WTC11 (cell line): ENCODE results near the gene PIK3C3.

Experiments
- TF ChIP-seq, protein P1 (sequence below): fragments of 250-450 bp; sonication (Bioruptor Pico); IDR thresholded peaks from 2 replicates; pipeline ENCODE4 v1.8.0; 2021; ENCODE audit warnings: mild to moderate bottlenecking
- TF ChIP-seq, protein P2 (sequence below): sonication (generic); formaldehyde crosslinking; IDR thresholded peaks from 2 replicates; pipeline ENCODE4 v1.8.0; 2022; ENCODE audit warnings: missing genetic modification reagents
- TF ChIP-seq, protein P3 (sequence below): sonication (generic); formaldehyde crosslinking; IDR thresholded peaks from 2 replicates; pipeline ENCODE4 v1.8.1; 2022; ENCODE audit warnings: mild to moderate bottlenecking, moderate library complexity, missing genetic modification reagents
- TF ChIP-seq, protein P4 (sequence below): fragments of 200-600 bp; IDR thresholded peaks from 2 replicates; pipeline ENCODE4 v1.8.0; 2022; ENCODE audit warnings: antibody characterized with exemption
- TF ChIP-seq, protein P5 (sequence below): sonication (generic); formaldehyde crosslinking; IDR thresholded peaks from 2 replicates; pipeline ENCODE4 v1.8.1; 2023; ENCODE audit warnings: mild to moderate bottlenecking, missing genetic modification reagents, borderline replicate concordance

DNA sequence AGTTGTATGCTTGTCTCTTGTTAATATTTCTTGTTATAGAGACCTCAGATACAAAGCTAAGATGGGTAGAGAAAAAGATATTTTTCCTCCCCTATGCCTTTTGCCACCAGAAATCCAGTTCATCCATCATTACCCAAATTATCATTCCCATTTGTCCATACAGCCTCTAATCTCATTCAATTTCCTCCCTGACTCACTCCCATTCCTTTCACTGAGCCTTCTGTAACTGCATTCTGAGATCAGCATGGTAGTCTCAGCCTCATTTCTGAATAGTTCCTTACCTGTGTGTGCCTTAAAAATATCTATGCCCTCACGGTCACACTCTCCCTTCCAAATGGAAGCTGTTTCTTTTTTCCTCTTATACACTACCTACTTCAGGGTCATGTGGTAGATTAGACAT lies 15.7 kb upstream of the PIK3C3 start:
- TF ChIP-seq, protein P1, sequence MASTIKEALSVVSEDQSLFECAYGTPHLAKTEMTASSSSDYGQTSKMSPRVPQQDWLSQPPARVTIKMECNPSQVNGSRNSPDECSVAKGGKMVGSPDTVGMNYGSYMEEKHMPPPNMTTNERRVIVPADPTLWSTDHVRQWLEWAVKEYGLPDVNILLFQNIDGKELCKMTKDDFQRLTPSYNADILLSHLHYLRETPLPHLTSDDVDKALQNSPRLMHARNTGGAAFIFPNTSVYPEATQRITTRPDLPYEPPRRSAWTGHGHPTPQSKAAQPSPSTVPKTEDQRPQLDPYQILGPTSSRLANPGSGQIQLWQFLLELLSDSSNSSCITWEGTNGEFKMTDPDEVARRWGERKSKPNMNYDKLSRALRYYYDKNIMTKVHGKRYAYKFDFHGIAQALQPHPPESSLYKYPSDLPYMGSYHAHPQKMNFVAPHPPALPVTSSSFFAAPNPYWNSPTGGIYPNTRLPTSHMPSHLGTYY = no peak
- TF ChIP-seq, protein P2, sequence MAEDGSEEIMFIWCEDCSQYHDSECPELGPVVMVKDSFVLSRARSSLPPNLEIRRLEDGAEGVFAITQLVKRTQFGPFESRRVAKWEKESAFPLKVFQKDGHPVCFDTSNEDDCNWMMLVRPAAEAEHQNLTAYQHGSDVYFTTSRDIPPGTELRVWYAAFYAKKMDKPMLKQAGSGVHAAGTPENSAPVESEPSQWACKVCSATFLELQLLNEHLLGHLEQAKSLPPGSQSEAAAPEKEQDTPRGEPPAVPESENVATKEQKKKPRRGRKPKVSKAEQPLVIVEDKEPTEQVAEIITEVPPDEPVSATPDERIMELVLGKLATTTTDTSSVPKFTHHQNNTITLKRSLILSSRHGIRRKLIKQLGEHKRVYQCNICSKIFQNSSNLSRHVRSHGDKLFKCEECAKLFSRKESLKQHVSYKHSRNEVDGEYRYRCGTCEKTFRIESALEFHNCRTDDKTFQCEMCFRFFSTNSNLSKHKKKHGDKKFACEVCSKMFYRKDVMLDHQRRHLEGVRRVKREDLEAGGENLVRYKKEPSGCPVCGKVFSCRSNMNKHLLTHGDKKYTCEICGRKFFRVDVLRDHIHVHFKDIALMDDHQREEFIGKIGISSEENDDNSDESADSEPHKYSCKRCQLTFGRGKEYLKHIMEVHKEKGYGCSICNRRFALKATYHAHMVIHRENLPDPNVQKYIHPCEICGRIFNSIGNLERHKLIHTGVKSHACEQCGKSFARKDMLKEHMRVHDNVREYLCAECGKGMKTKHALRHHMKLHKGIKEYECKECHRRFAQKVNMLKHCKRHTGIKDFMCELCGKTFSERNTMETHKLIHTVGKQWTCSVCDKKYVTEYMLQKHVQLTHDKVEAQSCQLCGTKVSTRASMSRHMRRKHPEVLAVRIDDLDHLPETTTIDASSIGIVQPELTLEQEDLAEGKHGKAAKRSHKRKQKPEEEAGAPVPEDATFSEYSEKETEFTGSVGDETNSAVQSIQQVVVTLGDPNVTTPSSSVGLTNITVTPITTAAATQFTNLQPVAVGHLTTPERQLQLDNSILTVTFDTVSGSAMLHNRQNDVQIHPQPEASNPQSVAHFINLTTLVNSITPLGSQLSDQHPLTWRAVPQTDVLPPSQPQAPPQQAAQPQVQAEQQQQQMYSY (CRISPR knock-in tag) = no peak
- TF ChIP-seq, protein P3, sequence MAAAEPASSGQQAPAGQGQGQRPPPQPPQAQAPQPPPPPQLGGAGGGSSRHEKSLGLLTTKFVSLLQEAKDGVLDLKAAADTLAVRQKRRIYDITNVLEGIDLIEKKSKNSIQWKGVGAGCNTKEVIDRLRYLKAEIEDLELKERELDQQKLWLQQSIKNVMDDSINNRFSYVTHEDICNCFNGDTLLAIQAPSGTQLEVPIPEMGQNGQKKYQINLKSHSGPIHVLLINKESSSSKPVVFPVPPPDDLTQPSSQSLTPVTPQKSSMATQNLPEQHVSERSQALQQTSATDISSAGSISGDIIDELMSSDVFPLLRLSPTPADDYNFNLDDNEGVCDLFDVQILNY (CRISPR knock-in tag) = no peak
- TF ChIP-seq, protein P4, sequence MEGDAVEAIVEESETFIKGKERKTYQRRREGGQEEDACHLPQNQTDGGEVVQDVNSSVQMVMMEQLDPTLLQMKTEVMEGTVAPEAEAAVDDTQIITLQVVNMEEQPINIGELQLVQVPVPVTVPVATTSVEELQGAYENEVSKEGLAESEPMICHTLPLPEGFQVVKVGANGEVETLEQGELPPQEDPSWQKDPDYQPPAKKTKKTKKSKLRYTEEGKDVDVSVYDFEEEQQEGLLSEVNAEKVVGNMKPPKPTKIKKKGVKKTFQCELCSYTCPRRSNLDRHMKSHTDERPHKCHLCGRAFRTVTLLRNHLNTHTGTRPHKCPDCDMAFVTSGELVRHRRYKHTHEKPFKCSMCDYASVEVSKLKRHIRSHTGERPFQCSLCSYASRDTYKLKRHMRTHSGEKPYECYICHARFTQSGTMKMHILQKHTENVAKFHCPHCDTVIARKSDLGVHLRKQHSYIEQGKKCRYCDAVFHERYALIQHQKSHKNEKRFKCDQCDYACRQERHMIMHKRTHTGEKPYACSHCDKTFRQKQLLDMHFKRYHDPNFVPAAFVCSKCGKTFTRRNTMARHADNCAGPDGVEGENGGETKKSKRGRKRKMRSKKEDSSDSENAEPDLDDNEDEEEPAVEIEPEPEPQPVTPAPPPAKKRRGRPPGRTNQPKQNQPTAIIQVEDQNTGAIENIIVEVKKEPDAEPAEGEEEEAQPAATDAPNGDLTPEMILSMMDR = no peak
- TF ChIP-seq, protein P5, sequence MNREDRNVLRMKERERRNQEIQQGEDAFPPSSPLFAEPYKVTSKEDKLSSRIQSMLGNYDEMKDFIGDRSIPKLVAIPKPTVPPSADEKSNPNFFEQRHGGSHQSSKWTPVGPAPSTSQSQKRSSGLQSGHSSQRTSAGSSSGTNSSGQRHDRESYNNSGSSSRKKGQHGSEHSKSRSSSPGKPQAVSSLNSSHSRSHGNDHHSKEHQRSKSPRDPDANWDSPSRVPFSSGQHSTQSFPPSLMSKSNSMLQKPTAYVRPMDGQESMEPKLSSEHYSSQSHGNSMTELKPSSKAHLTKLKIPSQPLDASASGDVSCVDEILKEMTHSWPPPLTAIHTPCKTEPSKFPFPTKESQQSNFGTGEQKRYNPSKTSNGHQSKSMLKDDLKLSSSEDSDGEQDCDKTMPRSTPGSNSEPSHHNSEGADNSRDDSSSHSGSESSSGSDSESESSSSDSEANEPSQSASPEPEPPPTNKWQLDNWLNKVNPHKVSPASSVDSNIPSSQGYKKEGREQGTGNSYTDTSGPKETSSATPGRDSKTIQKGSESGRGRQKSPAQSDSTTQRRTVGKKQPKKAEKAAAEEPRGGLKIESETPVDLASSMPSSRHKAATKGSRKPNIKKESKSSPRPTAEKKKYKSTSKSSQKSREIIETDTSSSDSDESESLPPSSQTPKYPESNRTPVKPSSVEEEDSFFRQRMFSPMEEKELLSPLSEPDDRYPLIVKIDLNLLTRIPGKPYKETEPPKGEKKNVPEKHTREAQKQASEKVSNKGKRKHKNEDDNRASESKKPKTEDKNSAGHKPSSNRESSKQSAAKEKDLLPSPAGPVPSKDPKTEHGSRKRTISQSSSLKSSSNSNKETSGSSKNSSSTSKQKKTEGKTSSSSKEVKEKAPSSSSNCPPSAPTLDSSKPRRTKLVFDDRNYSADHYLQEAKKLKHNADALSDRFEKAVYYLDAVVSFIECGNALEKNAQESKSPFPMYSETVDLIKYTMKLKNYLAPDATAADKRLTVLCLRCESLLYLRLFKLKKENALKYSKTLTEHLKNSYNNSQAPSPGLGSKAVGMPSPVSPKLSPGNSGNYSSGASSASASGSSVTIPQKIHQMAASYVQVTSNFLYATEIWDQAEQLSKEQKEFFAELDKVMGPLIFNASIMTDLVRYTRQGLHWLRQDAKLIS (CRISPR knock-in tag) = no peak
